Renal pelvis (tissue), 4 donors: ENCODE measurements around the gene FASTK. TPM values are rescaled to one million over a fixed set of nuclear protein-coding genes. Genes with fewer than 3 reads are reported as not detected.

Source experiments
- DNase-seq: peaks from one replicate; pipeline ENCODE4 v3.0.0-alpha.2; 2013
- polyA plus RNA-seq, 3 donors: library from polyadenylated mRNA; unstranded; fragments of 120-200 nt; gene quantifications; one replicate each; pipeline ENCODE4 v1.2.1, GENCODE V29; 2013; ENCODE audit not compliant: insufficient read length in 3 of 3

The FASTK gene
- polyA plus RNA-seq, 3 donors = 75.2 to 83.3 (median 79.1) TPM

- no peak for DNase-seq
These were observed 41.0 kb upstream of the FASTK start for GRCh38 chr7:151121380-151122170.

- DNase-seq = no peak
These were observed 40.3 kb upstream of the FASTK start for GRCh38 chr7:151120896-151121295.

- no peak for DNase-seq
These were observed 39.3 kb upstream of the FASTK start for GRCh38 chr7:151119902-151120301.

GRCh38 chr7:151119055-151119415 is 38.4 kb upstream of the FASTK start:
- no peak for DNase-seq

- no peak for DNase-seq
These were observed 37.8 kb upstream of the FASTK start for GRCh38 chr7:151118108-151119054.

- no peak for DNase-seq
These were observed 37.0 kb upstream of the FASTK start for GRCh38 chr7:151117565-151117964.

- no peak for DNase-seq
These were observed 36.2 kb upstream of the FASTK start for GRCh38 chr7:151116603-151117440.

GRCh38 chr7:151115836-151116418 is 35.3 kb upstream of the FASTK start:
- no peak for DNase-seq

GRCh38 chr7:151115121-151115835 is 34.7 kb upstream of the FASTK start:
- no peak for DNase-seq

- no peak for DNase-seq
These were observed 33.8 kb upstream of the FASTK start for GRCh38 chr7:151114151-151115090.

- no peak for DNase-seq
These were observed 32.9 kb upstream of the FASTK start for GRCh38 chr7:151113344-151114150.

GRCh38 chr7:151110941-151111645 is 30.5 kb upstream of the FASTK start:
- peak; percentile 60 for DNase-seq

- no peak for DNase-seq
These were observed 29.8 kb upstream of the FASTK start for GRCh38 chr7:151110236-151110940.

- DNase-seq = no peak
These were observed 28.8 kb upstream of the FASTK start for GRCh38 chr7:151109094-151110048.

- DNase-seq = no peak
These were observed 27.3 kb upstream of the FASTK start for GRCh38 chr7:151107882-151108281.
